Natural killer cell (primary cell): Measurements from ENCODE around the gene SLC25A26. TPM values are rescaled to one million over a fixed set of nuclear protein-coding genes. Genes with fewer than 3 reads are reported as not detected.

ENCODE experiments used
- ATAC-seq, 3 donors: fragments of 150-1000 bp in 2 of 3; fragments of 200-7000 bp in 1 of 3; cut with Tn5 transposase; 1 replicate in 1 of 3; 2 replicates in 2 of 3; pipeline ENCODE4 v1.10.0; 2021; ENCODE audit warnings: mild to moderate bottlenecking in 2 of 3, moderate library complexity in 2 of 3
- DNase-seq, 2 donors: peaks; one replicate each; pipeline versions ENCODE4 v3.0.0 to v3.0.0-alpha.2; 2013 to 2021; ENCODE audit warnings: mixed read lengths in 1 of 2
- H3K27ac ChIP-seq: one replicate; pipeline ENCODE4 v1.5.1; 2013; ENCODE audit warnings: mild to moderate bottlenecking, low read length
- H3K27me3 ChIP-seq: one replicate; pipeline ENCODE4 v1.6.1; 2013; ENCODE audit warnings: low read length; ENCODE audit not compliant: control insufficient read depth, insufficient read depth
- H3K36me3 ChIP-seq: one replicate; pipeline ENCODE4 v1.6.1; 2013; ENCODE audit warnings: low read length; ENCODE audit not compliant: control insufficient read depth, insufficient read depth
- H3K4me1 ChIP-seq: one replicate; pipeline ENCODE4 v1.6.1; 2013; ENCODE audit warnings: low read length; ENCODE audit not compliant: control insufficient read depth, insufficient read depth
- H3K4me3 ChIP-seq: one replicate; pipeline ENCODE4 v1.5.1; 2013; ENCODE audit warnings: low read length
- H3K9me3 ChIP-seq: one replicate; pipeline ENCODE4 v1.6.1; 2013; ENCODE audit warnings: low read length; ENCODE audit not compliant: control insufficient read depth, insufficient read depth
- H3K27ac Mint-ChIP-seq, 2 donors: one replicate each; pipeline ENCODE4 v1.8.0; 2022; ENCODE audit warnings: mild to moderate bottlenecking in 2 of 2, mixed read lengths in 2 of 2, moderate library complexity in 1 of 2
- H3K27me3 Mint-ChIP-seq, 2 donors: one replicate each; pipeline ENCODE4 v1.8.0; 2022; ENCODE audit warnings: low read depth in 2 of 2, mixed read lengths in 2 of 2
- H3K36me3 Mint-ChIP-seq: one replicate; pipeline ENCODE4 v1.8.0; 2022; ENCODE audit warnings: mixed read lengths
- H3K4me1 Mint-ChIP-seq, 2 donors: one replicate each; pipeline ENCODE4 v1.8.0; 2022; ENCODE audit warnings: mixed read lengths in 2 of 2
- H3K4me3 Mint-ChIP-seq: one replicate; pipeline ENCODE4 v1.8.0; 2022; ENCODE audit warnings: mild to moderate bottlenecking, moderate library complexity, mixed read lengths
- H3K9me3 Mint-ChIP-seq, 2 donors: one replicate each; pipeline ENCODE4 v1.8.0; 2022; ENCODE audit warnings: mixed read lengths in 2 of 2
- CTCF ChIP-seq: fragments of 200-600 bp; IDR thresholded peaks from one replicate; pipeline ENCODE4 v1.8.0; 2022; ENCODE audit warnings: antibody characterized with exemption
- WGBS: methylation state at CpG from one replicate; pipeline ENCODE4 v1.1.7; 2013; ENCODE audit warnings: missing lambda C conversion rate; ENCODE audit not compliant: insufficient coverage; 5-methylcytosine and 5-hydroxymethylcytosine counted together
- intact Hi-C: fragments of 100-400 bp; cut with micrococcal nuclease; formaldehyde crosslinking; loops from one replicate; pipeline ENCODE4 v1.14.2; 2022
- total RNA-seq, 4 donors: library from RNA; stranded (reverse); fragments of 120-200 nt in 1 of 4; gene quantifications; one replicate each; pipeline versions ENCODE4 v1.2.3 to v1.2.4, GENCODE V29; 2013 to 2022

SLC25A26 gene
- total RNA-seq, 3 donors from 2014 or later (not counting 1 experiment from before 2014, with no cell fraction given): 18.4 to 23.9 (median 23.3) TPM

- Mint-ChIP-seq H3K9me3 (no peaks in the 10 kb centered on the region), H3K27me3 (no peaks in the 10 kb centered on the region), H3K36me3 (no peaks in the 10 kb centered on the region), H3K4me1 (no peaks in the 10 kb centered on the region), H3K4me3 (no peak overlapping the region), H3K27ac (no peak overlapping the region)
- Histone ChIP-seq H3K36me3 (peaks cover 2% of the 10 kb centered on the region), H3K4me3 (no peak overlapping the region), H3K9me3 (no peaks in the 10 kb centered on the region), H3K4me1 (no peaks in the 10 kb centered on the region), H3K27me3 (no peaks in the 10 kb centered on the region), H3K27ac (no peak overlapping the region)
- intact Hi-C loops: no loop called here
- no peak for TF ChIP-seq CTCF
- ATAC-seq (no peak), DNase-seq (no peak)
- no CpG with 5 or more reads among the region's 2 CpGs for WGBS
These were observed 44.8 kb downstream of the SLC25A26 start for GRCh38 chr3:66265649-66266048.

- Histone ChIP-seq H3K9me3 (no peaks in the 10 kb centered on the region), H3K4me1 (no peaks in the 10 kb centered on the region), H3K36me3 (peaks cover 2% of the 10 kb centered on the region), H3K27me3 (no peaks in the 10 kb centered on the region), H3K4me3 (no peak overlapping the region), H3K27ac (no peak overlapping the region)
- Mint-ChIP-seq H3K27ac (no peak overlapping the region), H3K36me3 (no peaks in the 10 kb centered on the region), H3K27me3 (no peaks in the 10 kb centered on the region), H3K4me3 (no peak overlapping the region), H3K9me3 (no peaks in the 10 kb centered on the region), H3K4me1 (no peaks in the 10 kb centered on the region)
- intact Hi-C loops: no loop called here
- ATAC-seq: no peak
- TF ChIP-seq CTCF: no peak
- DNase-seq: no peak
These were observed 45.8 kb downstream of the SLC25A26 start for GRCh38 chr3:66266551-66266950.

GRCh38 chr3:66267031-66267430 is 46.2 kb downstream of the SLC25A26 start:
- H3K27ac ChIP-seq: no peak overlapping the region
- H3K27me3 Mint-ChIP-seq: no peaks in the 10 kb centered on the region
- no peak overlapping the region for H3K27ac Mint-ChIP-seq
- no peaks in the 10 kb centered on the region for H3K27me3 ChIP-seq
- no peaks in the 10 kb centered on the region for H3K9me3 Mint-ChIP-seq
- H3K4me1 ChIP-seq: no peaks in the 10 kb centered on the region
- no peak for ATAC-seq
- no peak overlapping the region for H3K4me3 Mint-ChIP-seq
- TF ChIP-seq CTCF: no peak
- no peaks in the 10 kb centered on the region for H3K4me1 Mint-ChIP-seq
- no peaks in the 10 kb centered on the region for H3K9me3 ChIP-seq
- H3K4me3 ChIP-seq: no peak overlapping the region
- peaks cover 2% of the 10 kb centered on the region for H3K36me3 ChIP-seq
- no peaks in the 10 kb centered on the region for H3K36me3 Mint-ChIP-seq
- intact Hi-C loops: no loop called here
- 68% methylated on average over 4 of the region's 4 CpGs for WGBS
- no peak for DNase-seq

- peaks cover 2% of the 10 kb centered on the region for H3K36me3 ChIP-seq
- no peaks in the 10 kb centered on the region for H3K9me3 ChIP-seq
- Mint-ChIP-seq H3K36me3 (no peaks in the 10 kb centered on the region), H3K9me3 (no peaks in the 10 kb centered on the region), H3K4me1 (no peaks in the 10 kb centered on the region), H3K4me3 (no peak overlapping the region), H3K27ac (no peak overlapping the region), H3K27me3 (no peaks in the 10 kb centered on the region)
- ATAC-seq: no peak
- no peaks in the 10 kb centered on the region for H3K4me1 ChIP-seq
- no peak for DNase-seq
- TF ChIP-seq CTCF: no peak
- intact Hi-C loops: no loop called here
- H3K27ac ChIP-seq: no peak overlapping the region
- no peaks in the 10 kb centered on the region for H3K27me3 ChIP-seq
- H3K4me3 ChIP-seq: no peak overlapping the region
- WGBS: 96% methylated on average over 5 of the region's 5 CpGs
These were observed 47.1 kb downstream of the SLC25A26 start for GRCh38 chr3:66267906-66268305.
